ENCODE data around the gene LRSAM1.

- TF ChIP-seq POLR2A (IDR thresholded peaks at IDR 0.05), result no peak
- TF ChIP-seq CTCF (IDR thresholded peaks at IDR 0.05), result no peak
Measured at GRCh38 chr9:127529671-127530070, 78.4 kb downstream of the LRSAM1 start.

Measured in thyroid gland (tissue), 4 donors.